GM21576 (cell line): ENCODE data around the gene RAET1L.
"Not testable (repeated sequence)": the region's sequence is repeated elsewhere in the genome, so short reads cannot be mapped to it uniquely, and the experiment has no call there.

Experiments used
- ATAC-seq: cut with Tn5 transposase; IDR thresholded peaks from one replicate; pipeline ENCODE4 v1.9.1; 2021; ENCODE audit warnings: mild to moderate bottlenecking, moderate library complexity; ENCODE audit not compliant: unreplicated experiment

Gene RAET1L

GRCh38 chr6:149999636-150000035, 25.7 kb downstream of the RAET1L start:
- no peak for ATAC-seq

GRCh38 chr6:149995971-149996370, 29.4 kb downstream of the RAET1L start:
- no peak for ATAC-seq

GRCh38 chr6:149995235-149995750, 30.0 kb downstream of the RAET1L start:
- no peak for ATAC-seq

GRCh38 chr6:149991838-149992237, 33.5 kb downstream of the RAET1L start:
- ATAC-seq, result no peak

- not testable (repeated sequence) for ATAC-seq
Observed at GRCh38 chr6:149991472-149991795, 33.9 kb downstream of the RAET1L start.

GRCh38 chr6:149990661-149991471, 34.5 kb downstream of the RAET1L start:
- ATAC-seq, result no peak

- no peak for ATAC-seq
Observed at GRCh38 chr6:149990212-149990660, 35.1 kb downstream of the RAET1L start.

GRCh38 chr6:149988550-149989346, 36.6 kb downstream of the RAET1L start:
- no peak for ATAC-seq

- ATAC-seq, result no peak
Observed at GRCh38 chr6:149987602-149988107, 37.7 kb downstream of the RAET1L start.

- no peak for ATAC-seq
Observed at GRCh38 chr6:149985481-149985937, 39.8 kb downstream of the RAET1L start.

- no peak for ATAC-seq
Observed at GRCh38 chr6:149984773-149985172, 40.6 kb downstream of the RAET1L start.

GRCh38 chr6:149983145-149983544, 42.2 kb downstream of the RAET1L start:
- no peak for ATAC-seq

- no peak for ATAC-seq
Observed at GRCh38 chr6:149979293-149979692, 46.0 kb downstream of the RAET1L start.

- no peak for ATAC-seq
Observed at GRCh38 chr6:149978610-149979009, 46.7 kb downstream of the RAET1L start.

- no peak for ATAC-seq
Observed at GRCh38 chr6:149977221-149977620, 48.1 kb downstream of the RAET1L start.

GRCh38 chr6:149975400-149975799, 49.9 kb downstream of the RAET1L start:
- no peak for ATAC-seq

GRCh38 chr6:149974825-149975224, 50.5 kb downstream of the RAET1L start:
- no peak for ATAC-seq

GRCh38 chr6:149974394-149974793, 50.9 kb downstream of the RAET1L start:
- not testable (repeated sequence) for ATAC-seq

GRCh38 chr6:149969635-149970034, 55.7 kb downstream of the RAET1L start:
- no peak for ATAC-seq

GRCh38 chr6:149968909-149969308, 56.4 kb downstream of the RAET1L start:
- not testable (repeated sequence) for ATAC-seq
